Thymus (tissue), 11 donors: ENCODE results near the gene EXOC1. TPM values are rescaled to one million over a fixed set of nuclear protein-coding genes. Genes with fewer than 3 reads are reported as not detected.

Source experiments
- DNase-seq, 9 donors: peaks; one replicate each; pipeline ENCODE4 v3.0.0-alpha.2; 2013; ENCODE audit warnings: low spot score in 9 of 9, low read depth in 6 of 9, missing footprints in 1 of 9
- H3K27ac ChIP-seq, 2 donors: one replicate each; pipeline ENCODE4 v1.5.1; 2013; ENCODE audit warnings: control low read depth in 1 of 2, low read depth in 1 of 2, low read length in 1 of 2, mild to moderate bottlenecking in 1 of 2, moderate library complexity in 1 of 2
- H3K27me3 ChIP-seq, 2 donors: one replicate each; pipeline ENCODE4 v1.5.1; 2013; ENCODE audit warnings: low read length in 1 of 2; ENCODE audit not compliant: control insufficient read depth in 2 of 2, insufficient read depth in 1 of 2
- H3K36me3 ChIP-seq, 2 donors: one replicate each; pipeline ENCODE4 v1.5.1; 2013; ENCODE audit warnings: low read length in 1 of 2, mild to moderate bottlenecking in 1 of 2, moderate library complexity in 1 of 2; ENCODE audit not compliant: control insufficient read depth in 2 of 2, insufficient read depth in 2 of 2
- H3K4me1 ChIP-seq, 2 donors: one replicate each; pipeline ENCODE4 v1.5.1; 2013; ENCODE audit warnings: low read length in 2 of 2; ENCODE audit not compliant: control insufficient read depth in 2 of 2, insufficient read depth in 2 of 2
- H3K4me3 ChIP-seq, 2 donors: one replicate each; pipeline ENCODE4 v1.5.1; 2013; ENCODE audit warnings: low read length in 2 of 2, control low read depth in 1 of 2, mild to moderate bottlenecking in 1 of 2
- H3K9me3 ChIP-seq, 2 donors: one replicate each; pipeline ENCODE4 v1.5.1; 2013; ENCODE audit warnings: low read length in 1 of 2, mild to moderate bottlenecking in 1 of 2; ENCODE audit not compliant: control insufficient read depth in 2 of 2, insufficient read depth in 1 of 2
- whole genome bisulfite sequencing: extraction: QIAGEN DNeasy Blood & Tissue Kit; methylation state at CpG from one replicate; pipeline ENCODE4 v1.1.7; 2013; 5-methylcytosine and 5-hydroxymethylcytosine counted together
- polyA plus RNA-seq: library from polyadenylated mRNA; stranded (reverse); fragments of 200-250 nt; gene quantifications from one replicate; pipeline ENCODE4 v1.2.3, GENCODE V29; 2013
- total RNA-seq: library from RNA; stranded (reverse); fragments of 120-200 nt; gene quantifications from one replicate; pipeline ENCODE4 v1.2.4, GENCODE V29; 2013
- donor health status: healthy.

EXOC1 gene
- total and polyA plus RNA-seq, 2 donors: 30.5 to 38.8 TPM

GRCh38 chr4:55947254-55947882, 93.9 kb downstream of the EXOC1 start:
- H3K27me3 ChIP-seq: no peaks in the 10 kb centered on the region
- H3K27ac ChIP-seq: peak overlapping the region; percentile 80 to 94
- H3K4me1 ChIP-seq: peaks cover 10 to 16% of the 10 kb centered on the region in 2 donors
- peaks cover 0 to 4% of the 10 kb centered on the region in 2 donors for H3K36me3 ChIP-seq
- peak overlapping the region; percentile 26 to 91 for H3K4me3 ChIP-seq
- 9% methylated on average over 6 of the region's 6 CpGs for WGBS
- peak in 5 of 9 donors; percentile 2 to 34 (median 5) for DNase-seq
- no peaks in the 10 kb centered on the region for H3K9me3 ChIP-seq

DNA sequence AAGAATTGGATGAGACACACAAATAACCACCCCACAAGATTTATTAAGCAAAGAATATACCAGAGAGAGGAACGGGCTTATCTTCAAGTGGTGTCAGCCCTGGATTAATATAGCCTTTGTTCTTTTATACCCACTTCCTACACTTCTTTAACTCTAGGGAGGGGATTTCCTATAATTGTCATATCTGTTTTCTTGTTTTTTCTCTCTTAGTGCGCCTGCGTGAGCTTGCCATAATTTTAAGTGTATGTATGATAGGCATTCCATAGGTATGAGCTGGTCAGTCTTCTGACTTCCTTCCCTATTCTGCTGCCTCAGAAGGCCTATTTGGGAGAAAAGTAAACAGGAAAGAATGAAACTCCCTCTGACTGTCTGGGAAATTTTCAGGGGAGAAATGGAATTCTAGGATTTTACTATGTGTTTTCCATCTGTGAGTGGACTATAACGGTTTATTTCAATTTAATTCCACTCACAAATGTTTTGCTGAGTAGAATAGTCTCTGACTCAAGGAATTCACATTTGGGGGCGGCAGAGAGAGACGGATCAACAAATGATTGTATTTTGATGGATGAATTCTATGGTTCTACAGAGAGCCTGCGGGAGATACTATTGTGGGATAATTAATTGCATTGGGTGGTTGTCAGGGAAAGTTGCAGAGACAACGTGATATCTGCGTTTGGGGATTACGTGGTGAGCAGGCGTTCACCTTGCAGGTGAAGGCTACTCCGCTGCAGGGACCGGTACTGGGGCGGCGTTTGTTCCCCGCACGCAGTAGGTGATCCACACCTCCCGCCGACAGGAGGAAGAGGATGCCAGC, 94.7 kb downstream of the EXOC1 start:
- under 1% methylated on average over 19 of the region's 19 CpGs for WGBS
- DNase-seq: peak; percentile 9 to 68 (median 27)
- Histone ChIP-seq H3K36me3 (peaks cover 0 to 10% of the 10 kb centered on the region in 2 donors), H3K27ac (peak overlapping the region; percentile 88 to 94), H3K4me3 (peak overlapping the region; percentile 86 to 91), H3K4me1 (peaks cover 10 to 16% of the 10 kb centered on the region in 2 donors), H3K27me3 (no peaks in the 10 kb centered on the region), H3K9me3 (no peaks in the 10 kb centered on the region)

DNA sequence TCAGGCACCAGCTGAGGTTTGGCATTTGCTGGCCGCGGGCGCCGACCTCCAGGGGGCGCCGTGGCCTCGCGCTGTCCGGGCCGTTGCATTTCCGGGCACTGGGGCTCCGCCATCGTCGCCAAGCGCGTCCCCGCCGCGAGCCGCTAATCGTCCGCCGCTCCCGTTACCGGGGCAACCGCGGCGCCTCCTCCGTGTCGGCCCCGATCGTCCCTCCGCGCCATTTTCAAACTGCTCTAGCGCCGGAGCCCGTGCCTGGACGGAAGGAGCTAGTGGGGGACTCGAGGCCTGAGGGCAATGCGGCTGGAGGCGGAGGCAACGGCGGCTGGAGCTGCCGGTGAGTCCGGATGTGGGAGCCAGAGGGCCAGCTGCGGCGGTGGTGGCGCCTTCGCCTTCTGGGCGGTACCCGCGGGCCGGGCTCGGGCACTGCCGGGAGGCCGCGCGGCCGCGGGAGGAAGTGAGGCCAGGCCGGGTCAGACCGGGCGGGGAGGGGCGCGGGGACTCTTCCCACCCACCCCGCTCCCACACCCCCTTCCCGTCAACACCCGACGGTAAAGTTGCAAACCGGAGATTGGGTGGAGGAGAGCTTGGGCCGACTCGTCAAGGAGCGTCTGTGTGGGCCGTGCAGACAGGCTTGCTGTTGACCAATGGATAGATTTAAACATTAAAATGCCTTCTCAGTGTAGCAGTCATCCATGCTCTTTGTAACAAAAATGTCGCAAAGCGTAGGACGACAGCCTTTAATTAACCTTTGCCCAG, 95.5 kb downstream of the EXOC1 start, which contains the start of gene CEP135:
CEP135 (plus strand) TSS at position 220 of the 756 bp plus-strand sequence. CDS start 3,186 bp downstream, outside the sequence.
- Histone ChIP-seq H3K4me3 (peak within 1 kb of the TSS; percentile 86 to 91), H3K9me3 (no peaks in the 10 kb centered on the region), H3K27me3 (no peaks in the 10 kb centered on the region), H3K36me3 (peaks cover 0 to 10% of the 10 kb centered on the region in 2 donors), H3K4me1 (peaks cover 10 to 16% of the 10 kb centered on the region in 2 donors), H3K27ac (peak within 1 kb of the TSS; percentile 88 to 94)
- peak; percentile 62 to 93 (median 78) for DNase-seq
- under 1% methylated on average over 77 of the region's 77 CpGs for WGBS

DNA sequence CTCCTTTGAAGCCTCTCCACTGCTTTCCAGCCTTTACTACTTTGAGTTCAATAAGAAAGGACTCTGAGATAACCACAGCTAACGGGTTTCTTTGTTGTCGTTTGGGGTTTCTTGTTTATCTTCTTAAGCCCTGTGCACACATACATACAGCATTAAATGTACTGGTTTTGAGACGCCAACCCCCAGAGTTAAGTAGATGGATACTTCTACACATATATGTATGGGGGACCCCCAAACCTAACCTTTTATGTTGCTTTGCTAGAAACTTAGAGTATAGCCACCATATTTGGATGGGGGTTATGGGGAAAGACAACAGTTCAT, 96.0 kb downstream of the EXOC1 start:
- Histone ChIP-seq H3K36me3 (peaks cover 0 to 10% of the 10 kb centered on the region in 2 donors), H3K27ac (peak overlapping the region; percentile 88 to 94), H3K9me3 (no peaks in the 10 kb centered on the region), H3K27me3 (no peaks in the 10 kb centered on the region), H3K4me1 (peaks cover 10 to 16% of the 10 kb centered on the region in 2 donors), H3K4me3 (peak overlapping the region; percentile 86 to 91)
- 3% methylated on average over 3 of the region's 3 CpGs for WGBS
- DNase-seq: peak in 5 of 9 donors; percentile 4 to 73 (median 22)

- H3K9me3 ChIP-seq: no peaks in the 10 kb centered on the region
- peaks cover 14 to 23% of the 10 kb centered on the region in 2 donors for H3K36me3 ChIP-seq
- no peak for DNase-seq
- peaks cover 10 to 16% of the 10 kb centered on the region in 2 donors for H3K4me1 ChIP-seq
- H3K27me3 ChIP-seq: no peaks in the 10 kb centered on the region
- H3K27ac ChIP-seq: no peak overlapping the region
- no peak overlapping the region for H3K4me3 ChIP-seq
- WGBS: 97% methylated on average over 5 of the region's 5 CpGs
Observed at GRCh38 chr4:55951191-55951922, 97.9 kb downstream of the EXOC1 start.

Other genes with a start within 250 kb of the EXOC1 start
- 2.5 TPM for gene NMU, start 217.3 kb upstream of the EXOC1 start, total RNA-seq
- gene NMU, start 217.3 kb upstream of the EXOC1 start, polyA plus RNA-seq: 2.9 TPM
- not detected for gene EXOC1L, start 33.9 kb upstream of the EXOC1 start, total RNA-seq
- gene EXOC1L, start 33.9 kb upstream of the EXOC1 start, polyA plus RNA-seq: not detected
- gene CEP135, start 95.3 kb downstream of the EXOC1 start, total RNA-seq: 14.3 TPM
- 7.8 TPM for gene CEP135, start 95.3 kb downstream of the EXOC1 start, polyA plus RNA-seq